Tibial nerve (tissue), 3 donors: Measurements from ENCODE around the gene PTGES2.

Experiments used
- POLR2A ChIP-seq, 2 donors: fragments of 450-650 bp; IDR thresholded peaks; one replicate each; pipeline ENCODE4 v1.6.1; 2017; ENCODE audit warnings: antibody characterized with exemption in 2 of 2, mild to moderate bottlenecking in 2 of 2, moderate library complexity in 2 of 2
- TF ChIP-seq, protein P1 (sequence below), 5 experiments: fragments of 200-600 bp in 3 of 5; fragments of 450-650 bp in 2 of 5; sonication (generic) in 3 of 5; IDR thresholded peaks; one replicate each; pipeline ENCODE4 v1.5.1; 2016 to 2019; ENCODE audit warnings: antibody characterized with exemption in 5 of 5, mild to moderate bottlenecking in 3 of 5, moderate library complexity in 2 of 5

DNA sequence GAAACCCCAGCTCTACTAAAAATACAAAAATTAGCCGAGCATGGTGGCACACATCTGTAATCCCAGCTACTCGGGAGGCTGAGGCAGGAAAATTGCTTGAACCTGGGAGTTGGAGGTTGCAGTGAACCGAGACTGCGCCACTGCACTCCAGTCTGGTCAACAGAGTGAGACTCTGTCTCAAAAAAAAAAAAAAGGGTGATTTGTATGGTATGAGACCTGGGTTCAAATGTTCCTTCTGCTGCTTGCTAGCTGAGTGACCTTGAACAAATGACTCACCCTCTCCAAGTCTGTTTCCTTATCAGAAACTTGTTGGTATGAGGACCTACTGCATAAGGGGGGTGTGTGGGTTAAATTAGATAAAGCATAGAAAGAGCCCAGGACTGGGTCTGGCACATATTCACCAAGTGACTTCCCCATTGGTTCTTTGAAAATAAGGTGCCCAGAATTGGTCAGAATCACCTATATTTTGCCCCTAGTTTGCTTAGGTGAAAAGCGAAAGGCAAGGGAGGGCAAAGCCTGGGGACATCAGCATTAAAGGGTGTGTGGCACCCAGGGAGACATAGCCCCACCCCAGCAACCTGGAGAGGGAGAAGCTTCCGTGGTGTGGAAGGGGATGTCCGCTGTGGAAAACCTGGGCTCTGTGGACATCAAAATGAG lies 49.6 kb downstream of the PTGES2 start:
- TF ChIP-seq, protein P1, sequence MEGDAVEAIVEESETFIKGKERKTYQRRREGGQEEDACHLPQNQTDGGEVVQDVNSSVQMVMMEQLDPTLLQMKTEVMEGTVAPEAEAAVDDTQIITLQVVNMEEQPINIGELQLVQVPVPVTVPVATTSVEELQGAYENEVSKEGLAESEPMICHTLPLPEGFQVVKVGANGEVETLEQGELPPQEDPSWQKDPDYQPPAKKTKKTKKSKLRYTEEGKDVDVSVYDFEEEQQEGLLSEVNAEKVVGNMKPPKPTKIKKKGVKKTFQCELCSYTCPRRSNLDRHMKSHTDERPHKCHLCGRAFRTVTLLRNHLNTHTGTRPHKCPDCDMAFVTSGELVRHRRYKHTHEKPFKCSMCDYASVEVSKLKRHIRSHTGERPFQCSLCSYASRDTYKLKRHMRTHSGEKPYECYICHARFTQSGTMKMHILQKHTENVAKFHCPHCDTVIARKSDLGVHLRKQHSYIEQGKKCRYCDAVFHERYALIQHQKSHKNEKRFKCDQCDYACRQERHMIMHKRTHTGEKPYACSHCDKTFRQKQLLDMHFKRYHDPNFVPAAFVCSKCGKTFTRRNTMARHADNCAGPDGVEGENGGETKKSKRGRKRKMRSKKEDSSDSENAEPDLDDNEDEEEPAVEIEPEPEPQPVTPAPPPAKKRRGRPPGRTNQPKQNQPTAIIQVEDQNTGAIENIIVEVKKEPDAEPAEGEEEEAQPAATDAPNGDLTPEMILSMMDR (IDR thresholded peaks at IDR 0.05): no peak
- no peak for TF ChIP-seq POLR2A (IDR thresholded peaks at IDR 0.05)
